ENCODE data around the gene CEP131.

The CEP131 gene

DNA sequence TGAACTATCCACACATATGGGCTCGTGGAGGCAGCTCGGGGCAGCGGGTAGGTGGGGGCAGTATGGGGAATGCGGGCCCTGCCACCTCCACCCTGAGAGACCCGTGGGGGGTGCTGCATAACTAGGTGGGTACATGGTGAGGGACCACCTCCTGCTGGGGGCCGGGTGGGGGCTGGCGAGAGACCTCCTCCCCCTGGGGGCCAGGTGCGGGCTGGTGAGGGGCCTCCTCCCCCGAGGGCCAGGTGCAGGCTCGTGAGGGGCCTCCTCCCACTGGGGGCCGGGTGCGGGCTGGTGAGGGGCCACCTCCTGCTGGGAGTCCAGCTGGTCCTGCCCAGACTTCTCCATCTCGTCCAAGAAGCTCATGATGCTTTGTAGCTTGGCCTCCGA is 25.4 kb downstream of the CEP131 start:
- DNase-seq: no peak

DNA sequence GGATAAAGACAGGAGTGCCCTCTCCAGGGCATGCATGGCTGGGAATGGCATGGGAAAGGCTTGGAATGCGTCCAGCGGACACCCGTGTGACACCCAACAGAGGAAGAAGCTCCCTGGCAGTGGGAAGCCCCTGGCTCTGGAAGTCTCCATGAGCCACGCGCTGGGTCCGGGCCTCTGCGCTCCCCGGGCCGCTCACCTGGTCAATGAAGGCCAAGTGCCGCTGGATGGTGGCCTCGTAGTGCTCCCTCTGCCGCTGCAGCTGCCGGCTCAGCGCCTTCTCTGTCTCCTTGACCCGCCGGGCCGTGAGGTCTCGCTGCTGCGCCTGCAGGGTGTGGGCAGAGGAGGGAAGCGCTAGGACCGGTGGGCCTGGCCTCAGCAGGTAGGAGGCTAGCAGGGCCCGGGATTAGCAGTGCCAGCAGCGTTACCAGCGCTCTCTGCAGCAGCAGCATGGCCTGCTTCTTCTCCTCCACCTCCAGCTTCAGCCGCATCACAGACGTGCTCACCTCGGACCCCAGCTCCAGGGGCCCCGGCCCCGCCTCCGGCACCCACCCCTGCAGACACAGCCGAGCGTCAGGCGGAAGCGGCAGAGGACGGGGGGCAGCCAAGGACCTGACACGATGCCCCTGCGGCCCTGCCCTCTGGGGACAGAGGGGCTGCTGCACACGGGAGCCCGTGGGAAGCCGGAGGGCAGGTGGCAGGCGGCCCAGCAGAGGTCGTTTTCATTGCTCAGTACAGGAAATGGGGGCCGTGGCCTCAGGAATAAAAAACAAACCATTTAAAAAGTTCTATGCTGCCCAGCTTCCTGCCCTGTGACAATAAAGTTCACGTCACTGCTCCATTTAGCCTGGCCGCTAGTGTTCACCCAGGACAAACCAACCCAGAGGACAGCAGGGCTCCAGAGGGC is 26.0 kb downstream of the CEP131 start:
- DNase-seq: no peak

DNA sequence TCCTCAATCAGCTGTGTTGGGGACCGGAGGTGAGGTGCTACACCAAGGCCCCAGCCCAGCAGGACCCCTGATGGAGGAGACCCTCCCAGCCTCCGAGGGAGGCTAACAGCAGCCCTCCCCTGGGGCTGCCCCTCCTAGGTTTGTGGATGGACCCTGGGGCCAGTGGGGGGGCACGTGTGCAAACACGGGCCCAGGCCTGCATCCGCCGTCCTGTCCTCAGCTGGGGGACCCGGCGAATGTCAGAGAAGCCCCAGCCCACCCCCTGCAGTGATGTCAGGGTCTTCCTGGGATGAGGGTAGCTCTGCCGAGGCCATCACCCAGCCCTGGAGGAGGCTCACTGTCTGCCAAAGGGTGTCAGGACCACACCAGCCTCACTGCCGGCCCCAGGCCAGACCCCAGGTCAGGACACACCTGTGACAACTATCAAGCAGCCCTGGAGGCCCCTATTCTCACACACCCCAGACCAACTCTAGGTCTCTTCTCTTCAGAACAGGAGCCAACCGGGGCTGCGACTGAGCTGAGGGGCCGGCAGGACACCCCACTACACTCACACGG is 26.7 kb downstream of the CEP131 start:
- no peak for DNase-seq

DNA sequence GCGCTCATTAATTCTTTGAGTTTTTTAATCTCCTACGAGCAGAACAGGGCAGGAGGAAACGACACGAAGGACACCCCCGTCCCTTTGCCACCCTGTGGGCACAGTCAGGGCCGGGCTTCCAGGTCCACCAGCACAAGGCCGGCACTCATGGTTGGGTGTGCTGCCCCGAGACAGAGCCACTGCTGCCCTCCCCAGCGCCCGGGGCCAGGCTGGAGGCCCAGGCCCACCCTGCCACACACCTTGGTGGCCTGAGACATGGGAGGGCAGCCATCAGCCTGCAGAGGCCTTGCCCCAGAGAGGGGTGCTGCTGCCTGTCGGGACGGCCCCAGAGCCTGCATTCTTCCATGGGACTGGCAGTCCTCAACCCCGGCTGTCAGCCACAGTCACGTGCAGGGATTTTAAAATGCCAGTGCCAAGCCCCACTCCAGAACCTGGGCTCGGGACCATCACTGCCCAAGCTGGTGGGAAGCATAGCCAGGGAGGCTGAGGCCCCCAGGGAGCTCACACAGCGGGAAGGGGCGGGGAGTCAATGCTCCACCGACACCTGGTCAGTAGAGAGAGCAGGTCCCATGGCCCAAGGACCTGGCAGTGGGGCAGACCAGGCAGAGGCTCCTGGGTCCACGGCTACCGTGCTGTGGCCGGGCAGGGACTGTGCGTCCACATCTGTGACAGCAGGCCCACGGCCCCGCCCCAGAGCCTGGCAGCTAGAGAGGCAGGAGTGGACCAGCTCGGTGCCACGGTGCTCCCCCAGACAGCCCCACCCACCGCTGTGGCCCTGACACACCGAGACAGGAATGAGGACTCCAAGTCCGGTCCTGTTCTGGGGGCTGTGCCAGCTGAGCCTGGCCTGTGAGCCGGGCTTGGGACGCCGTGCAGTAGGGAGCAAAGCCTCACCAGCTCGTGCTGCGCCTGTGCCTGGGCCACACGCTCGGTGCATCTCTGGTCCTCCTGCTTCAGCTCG is 27.5 kb downstream of the CEP131 start:
- no peak for DNase-seq

DNA sequence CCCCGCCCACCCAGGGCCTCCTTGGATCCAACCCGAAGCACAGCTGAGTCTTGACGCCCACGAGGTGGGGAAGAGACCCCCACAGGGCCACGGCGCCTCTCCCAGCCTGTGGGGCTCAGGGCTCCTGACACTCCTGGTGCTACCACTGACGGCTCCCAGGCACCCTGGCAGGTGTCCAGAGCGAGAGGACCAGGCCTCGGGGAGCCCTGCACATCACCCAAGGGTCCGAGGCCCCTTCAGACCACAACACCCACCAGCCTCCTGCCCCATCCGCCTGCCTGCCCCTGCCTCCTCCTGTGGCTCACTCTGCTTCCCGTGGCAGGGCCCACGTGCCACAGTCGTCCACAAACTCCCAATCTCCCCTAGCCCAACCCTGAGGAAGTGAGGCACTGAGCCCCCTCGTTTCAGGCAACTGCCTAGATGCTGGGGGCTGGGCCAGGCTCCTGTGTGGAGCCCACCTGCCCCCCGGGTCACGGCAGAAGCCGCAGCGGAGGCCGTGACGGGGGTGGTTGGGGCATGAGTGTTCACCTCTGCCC is 28.5 kb downstream of the CEP131 start:
- no peak for DNase-seq

DNA sequence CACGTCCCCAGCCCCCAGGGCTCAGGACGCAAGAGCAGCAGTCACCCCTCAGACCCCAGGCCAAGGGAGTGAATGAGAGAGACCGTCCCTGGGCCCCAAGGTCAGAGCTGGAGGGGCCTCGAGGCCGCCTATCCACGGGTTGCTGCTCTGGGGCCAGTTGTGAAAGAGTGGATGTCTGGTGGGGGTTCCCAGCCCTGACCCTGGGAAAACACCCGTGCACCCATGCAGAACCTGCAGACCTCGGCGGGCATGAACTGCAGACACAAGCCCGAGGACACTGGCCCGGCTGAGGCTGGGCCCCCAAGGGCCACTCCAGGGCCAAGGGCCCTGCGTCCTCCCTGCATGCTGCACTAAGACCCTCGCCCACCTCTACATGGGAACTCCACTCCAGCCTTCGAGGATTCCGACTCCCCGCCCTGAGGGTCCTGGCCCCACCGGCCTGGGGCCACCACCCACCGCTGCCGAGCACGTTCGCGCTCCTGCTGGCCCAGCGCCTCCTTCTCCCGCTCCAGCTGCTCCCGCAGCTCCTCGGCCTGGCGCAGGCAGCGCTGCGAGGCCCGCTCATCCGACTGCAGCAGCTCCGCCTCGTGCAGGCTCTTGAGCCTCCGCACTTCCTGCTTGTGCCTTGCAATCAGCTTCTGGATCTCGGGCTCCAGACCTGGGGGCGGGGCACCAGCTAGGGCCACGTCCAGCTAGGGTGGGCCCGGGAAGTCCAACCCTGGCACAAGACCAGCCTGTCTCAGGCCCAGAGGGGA is 29.1 kb downstream of the CEP131 start:
- DNase-seq: no peak

DNA sequence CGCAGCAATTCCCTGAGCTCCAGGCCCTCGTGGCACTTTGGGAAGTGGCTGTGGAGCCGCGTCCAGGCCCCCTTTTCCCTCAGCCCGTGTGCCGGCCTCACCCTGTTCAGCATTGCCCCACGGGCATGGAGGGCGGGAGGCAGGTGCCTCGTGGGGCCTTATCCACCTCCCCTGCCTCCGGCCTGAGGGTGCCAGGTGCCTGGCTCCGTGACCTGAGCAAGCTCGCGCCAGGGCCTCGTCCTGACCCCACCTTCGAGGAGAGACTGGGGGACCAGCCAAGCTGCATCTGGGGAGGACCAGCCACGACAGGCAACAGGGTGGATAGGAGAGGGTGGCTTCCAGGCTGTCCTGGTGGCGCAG is 29.7 kb downstream of the CEP131 start:
- DNase-seq: no peak

DNA sequence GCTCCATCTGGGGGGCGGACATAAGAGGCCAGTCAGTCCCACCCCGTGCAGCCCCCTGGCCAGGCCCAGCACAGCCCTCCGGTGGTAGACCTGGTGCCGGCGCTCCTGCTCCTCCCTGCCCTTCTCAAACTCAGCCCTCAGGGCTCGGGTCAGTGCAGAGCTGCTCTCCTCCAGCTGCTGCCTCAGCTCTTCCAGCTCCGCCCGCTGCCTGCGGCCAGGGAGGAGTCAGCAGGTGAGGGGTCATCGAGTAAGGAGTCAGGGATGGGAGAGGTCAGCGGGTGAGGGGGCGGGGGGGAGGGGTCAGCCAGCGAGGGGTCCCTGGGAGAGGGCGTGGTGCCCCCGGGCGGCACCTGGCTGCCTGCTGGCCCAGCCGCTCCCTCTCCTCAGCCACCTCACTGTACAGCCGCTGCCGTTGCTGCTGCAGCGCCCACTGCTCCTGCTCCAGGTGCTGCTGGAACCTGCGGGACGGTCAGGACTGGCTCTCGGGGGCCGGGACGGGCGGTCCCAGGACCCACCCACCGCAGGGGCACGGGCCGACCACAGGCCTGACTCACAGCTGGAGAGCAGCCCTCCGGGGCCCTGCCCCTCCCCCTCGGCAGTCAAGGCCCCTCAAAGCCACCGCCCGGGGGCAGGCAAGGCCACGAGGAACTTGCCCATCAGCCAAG is 30.2 kb downstream of the CEP131 start:
- DNase-seq: no peak

DNA sequence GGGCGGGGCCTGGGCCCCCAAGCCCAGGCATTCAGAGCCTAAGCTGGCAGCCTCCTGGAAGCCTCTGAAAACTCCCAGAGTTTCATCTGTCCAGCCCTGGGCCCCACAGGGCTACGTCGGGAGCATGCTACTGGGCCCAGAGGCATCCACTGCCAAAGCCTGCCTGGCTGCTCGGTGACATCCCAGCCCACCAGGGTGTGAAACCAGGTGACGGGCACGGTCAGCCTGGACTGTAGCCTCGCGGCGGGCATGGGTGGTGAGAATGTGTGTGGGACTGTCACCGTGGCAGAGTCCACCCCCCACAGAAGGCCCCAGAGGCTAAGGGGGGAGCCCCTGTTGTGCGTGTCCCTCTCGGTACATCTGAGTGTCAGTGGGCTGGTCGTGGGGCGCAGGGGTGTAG is 31.1 kb downstream of the CEP131 start:
- no peak for DNase-seq

DNA sequence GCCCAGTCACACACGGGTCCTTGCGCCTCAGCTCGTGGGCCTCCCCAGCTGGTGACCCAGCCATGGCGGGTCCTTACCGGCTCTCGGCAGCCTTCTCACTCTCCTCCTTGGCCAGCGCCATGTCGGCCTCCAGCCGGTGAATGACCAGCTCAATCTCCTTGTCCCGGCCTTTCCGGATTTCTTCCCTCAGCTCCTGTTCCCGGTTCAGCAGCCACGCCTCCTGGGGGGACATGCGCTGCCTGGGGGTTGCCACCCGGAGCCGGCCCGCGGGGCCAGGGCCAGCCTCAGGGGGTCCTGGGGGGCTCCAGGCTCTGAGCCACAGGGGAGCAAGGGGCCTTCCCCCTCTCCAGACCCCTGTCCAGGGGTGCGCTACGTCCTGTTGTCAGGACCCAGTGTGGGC is 31.6 kb downstream of the CEP131 start:
- DNase-seq: no peak

DNA sequence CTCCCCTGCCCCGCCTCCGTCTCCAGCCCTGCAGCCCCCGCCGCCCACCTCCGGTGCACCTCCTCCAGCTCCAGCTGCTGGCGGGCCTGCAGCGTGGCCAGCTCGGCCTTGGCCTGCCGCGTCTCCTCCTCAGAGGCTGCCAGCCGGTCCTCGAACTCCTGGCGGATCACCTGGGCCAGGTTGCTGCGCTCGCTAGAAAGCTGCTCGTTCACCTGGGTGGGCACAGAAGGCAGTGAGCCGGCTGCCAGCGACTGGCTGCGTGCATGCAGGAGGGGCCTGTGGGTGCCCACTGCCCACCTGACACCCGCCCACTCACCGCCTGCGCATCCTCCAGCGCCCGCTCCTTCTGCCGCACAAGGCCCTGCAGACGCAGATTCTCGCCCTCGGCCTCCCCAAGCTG is 32.2 kb downstream of the CEP131 start:
- no peak for DNase-seq

DNA sequence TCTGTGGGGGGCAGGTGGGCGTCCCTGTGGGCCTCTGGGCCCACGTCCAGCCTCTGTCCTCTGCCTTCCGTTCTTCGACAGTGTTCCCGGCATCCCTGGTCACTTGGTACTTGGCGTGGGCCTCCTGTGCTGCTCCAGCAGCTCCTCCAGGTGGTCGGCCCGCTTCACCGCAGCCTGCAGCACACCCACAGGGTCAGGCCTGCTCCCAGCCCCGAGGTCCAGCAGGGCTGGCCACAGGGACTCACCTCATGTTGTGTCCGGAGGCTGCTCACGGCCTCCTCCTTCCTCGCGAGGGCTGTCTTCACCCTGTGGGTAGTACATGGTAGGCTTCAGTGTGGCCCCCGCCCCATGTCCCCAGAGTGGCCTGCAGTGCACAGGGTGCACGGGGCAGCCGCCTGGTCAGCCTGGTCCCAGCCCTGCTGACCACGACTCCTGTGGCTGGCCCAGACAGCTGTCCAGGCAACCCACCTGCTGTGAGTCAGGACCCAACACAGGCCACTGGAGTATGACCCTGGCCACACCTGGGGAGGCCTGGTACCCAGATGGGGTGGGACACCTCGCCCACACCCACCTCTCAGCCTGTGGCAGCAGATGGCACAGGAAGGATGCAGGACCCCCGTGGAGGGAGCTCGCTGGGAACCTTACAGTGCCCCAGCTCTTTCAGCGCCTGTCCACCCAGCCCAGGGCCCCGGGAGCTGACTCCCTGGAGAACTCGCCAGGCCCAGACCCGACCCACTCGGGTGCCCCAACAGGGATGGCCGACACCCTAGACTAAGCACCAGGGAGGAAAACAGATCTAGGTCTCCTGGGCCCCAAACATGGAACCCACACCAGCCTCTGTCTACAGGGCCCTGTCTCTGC is 32.9 kb downstream of the CEP131 start:
- DNase-seq: peak; percentile 40

DNA sequence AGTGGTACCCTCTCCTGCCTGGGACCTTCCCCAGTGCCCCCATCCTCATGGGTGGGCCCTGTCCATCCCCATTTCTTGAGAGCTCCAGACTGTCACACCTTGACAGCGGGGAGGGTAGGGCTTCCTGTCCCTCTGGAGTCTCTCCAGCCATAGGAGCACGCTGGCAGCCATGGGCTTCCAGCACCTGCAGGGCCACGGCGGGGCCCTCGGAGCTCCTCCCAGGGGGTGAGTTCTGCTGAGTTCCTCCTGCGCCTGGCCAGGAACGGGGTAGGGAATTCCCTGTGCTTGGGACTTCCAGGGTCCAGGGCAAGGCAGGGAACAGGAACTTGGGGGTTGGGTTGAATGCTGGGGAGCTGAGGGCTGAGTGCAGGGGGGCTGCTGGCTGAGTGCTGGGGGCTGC is 33.7 kb downstream of the CEP131 start:
- DNase-seq: no peak

DNA sequence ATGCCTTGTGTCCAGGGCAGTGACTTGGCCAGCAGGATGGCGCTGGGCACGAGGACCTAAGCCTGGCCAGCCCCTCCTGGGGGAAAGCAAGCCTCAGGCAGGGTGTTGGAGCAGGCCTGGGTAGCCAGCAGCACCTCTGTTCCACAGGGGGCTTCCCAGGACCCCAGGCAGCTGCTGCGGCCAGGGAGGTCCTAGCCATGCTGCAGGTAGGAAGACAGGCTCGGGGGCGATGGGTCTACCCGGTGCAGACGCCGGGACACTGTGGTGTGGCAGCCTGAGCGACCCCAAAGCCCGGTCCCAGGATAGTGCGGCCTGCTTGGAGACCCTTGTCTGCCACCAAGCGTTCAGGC is 34.3 kb downstream of the CEP131 start:
- no peak for DNase-seq

DNA sequence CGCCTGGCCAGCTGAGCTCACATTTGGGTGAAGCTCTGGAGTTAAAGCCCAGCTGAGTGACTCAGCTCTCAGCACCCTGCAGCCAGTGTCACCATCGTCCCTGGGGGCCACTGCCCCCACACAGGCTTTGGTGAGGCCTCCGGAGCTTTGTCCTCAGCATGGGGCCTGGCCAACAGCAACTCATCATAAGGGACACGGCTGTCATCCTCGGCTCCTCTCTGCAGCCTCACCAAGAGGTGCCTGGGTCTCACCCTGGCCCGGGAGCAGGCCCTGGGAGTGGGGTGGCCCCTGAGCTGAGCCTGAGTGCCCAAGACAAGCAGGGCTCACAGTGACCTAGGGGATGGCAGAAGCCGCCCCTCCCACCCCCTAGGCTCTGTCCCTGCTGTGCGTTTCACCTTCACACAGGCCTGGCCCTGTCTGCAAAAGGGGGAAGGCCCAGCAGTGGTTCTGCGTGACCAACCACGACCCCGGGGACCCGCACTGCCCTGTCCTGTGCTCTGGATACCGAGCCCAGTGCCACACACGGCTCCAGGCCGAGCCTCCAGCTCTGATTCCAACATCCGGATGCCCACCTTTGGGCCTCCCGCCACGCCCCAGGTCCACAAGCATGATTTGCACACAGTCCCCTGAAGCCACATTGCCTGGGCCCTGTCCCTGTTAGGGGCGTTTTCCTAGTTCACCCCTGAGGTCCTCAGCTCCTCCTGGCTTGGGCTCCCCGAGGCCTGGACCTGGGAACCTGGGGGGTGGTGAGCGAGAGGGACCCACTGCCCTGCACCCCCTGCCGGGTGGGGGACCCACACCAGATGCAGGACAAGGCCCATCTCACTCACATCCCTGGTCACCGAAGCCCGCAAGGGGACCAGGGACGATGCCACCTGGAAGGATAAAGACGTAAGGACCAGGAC is 34.9 kb downstream of the CEP131 start:
- DNase-seq: no peak

DNA sequence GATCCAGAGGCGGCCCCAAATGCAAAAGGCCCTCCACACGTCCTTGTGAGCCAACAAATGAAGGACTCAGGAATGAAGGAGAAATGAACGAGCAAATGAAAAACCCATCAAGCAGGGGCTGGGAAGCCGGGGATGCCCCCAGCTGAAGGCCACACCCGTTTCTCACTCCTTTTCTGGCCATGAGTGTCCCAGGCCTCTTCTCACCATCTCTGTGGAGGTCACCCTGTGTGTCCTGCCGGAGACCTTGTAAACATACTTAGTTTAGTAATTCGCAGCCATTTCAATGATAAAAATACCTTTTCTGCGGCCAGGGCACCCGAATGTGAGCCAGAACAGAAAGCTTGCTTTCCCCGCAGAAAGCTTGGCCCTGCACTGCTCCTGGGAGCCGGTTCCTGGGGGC is 35.6 kb downstream of the CEP131 start:
- DNase-seq: no peak

DNA sequence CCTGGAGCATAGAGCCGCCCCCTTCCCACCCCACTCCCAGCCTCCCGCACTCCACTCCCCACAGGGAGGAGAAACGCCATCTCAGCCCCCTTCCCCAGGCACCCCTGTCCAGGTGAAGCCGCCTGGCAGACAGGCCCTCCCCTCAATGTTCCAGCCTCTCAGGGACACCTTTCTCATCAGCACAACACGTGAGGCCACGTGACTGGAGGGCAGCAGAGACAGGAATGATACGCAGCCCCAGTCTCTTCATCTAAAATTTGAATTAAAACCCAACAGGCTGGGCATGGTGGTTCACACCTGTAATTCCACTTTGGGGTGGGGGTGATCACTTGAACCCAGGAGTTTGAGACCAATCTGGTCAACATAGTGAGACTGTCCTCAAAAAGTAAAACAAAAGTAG is 36.6 kb downstream of the CEP131 start:
- DNase-seq: no peak

DNA sequence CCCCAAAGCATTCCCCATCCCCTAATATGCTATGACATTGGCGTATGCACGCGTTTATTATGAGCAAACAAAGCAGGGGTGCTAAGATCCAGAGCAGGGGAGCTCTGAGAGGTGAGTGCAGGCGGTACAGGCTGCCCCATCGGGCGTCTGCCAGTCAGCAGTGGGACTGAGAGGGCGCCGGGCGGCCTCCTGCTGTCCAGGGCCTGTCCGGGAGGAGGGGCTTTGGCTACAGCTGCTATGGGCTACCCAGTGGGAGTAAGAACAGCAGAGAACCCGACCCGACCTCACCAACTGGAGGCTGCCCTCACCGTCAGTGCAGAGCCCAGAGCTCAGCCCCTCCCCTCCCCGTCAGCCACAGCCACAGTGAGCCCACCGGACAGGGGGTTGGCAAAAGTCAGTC is 38.2 kb downstream of the CEP131 start:
- no peak for DNase-seq

DNA sequence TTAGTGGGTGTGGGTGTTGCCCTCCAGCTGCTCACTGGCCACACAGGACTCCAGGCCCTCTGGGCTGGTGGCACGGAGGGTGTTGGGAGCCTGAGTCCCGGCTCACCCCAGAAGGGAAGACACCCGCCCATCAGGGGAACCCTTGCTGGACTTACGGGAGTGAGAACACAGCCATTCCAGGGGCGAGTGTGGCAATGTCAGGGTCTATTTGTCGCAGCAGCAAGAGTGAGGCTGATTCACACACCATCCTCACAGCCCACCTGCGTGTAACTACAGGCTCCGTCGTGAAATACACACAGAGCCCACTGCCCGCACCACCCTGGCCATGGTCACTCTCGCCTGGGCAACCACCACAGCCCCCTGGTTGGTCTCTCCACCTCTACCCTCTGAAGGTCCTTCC is 39.0 kb downstream of the CEP131 start:
- no peak for DNase-seq

DNA sequence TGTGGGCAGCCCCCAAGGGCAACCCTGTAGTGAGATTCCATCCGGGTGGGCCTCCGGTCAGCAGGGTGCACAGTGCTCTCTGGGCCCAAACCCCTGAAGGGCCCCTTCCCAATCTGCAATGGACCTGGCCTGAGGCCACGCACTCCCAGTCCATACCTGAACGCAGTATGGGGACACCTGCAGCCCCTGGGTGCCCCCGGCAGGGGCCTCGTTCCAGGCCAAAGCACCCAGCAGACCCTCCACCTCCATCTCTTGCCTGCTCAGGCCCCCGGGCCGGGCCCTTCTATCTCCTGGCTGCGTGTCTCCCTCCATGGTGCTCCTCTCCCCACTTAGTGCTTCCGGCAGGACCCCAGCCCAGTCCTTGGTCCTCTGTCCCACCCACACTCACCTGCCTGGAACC is 39.4 kb downstream of the CEP131 start:
- DNase-seq: no peak
